Skeletal muscle tissue (tissue), 4 donors: ENCODE data around the gene TIMM29. TPM values are rescaled to one million over a fixed set of nuclear protein-coding genes. Genes with fewer than 3 reads are reported as not detected.

ENCODE experiments used
- H3K27ac ChIP-seq: one replicate; pipeline ENCODE4 v1.7.0; 2013; ENCODE audit warnings: mild to moderate bottlenecking, low read depth, low read length, inconsistent platforms
- H3K27me3 ChIP-seq, 3 donors: one replicate each; pipeline ENCODE4 v1.7.0; 2013; ENCODE audit warnings: low read length in 3 of 3; ENCODE audit not compliant: control insufficient read depth in 3 of 3, insufficient read depth in 3 of 3
- H3K36me3 ChIP-seq, 3 donors: one replicate each; pipeline ENCODE4 v1.7.0; 2013; ENCODE audit warnings: low read length in 3 of 3; ENCODE audit not compliant: control insufficient read depth in 3 of 3, insufficient read depth in 3 of 3
- H3K4me1 ChIP-seq, 3 donors: one replicate each; pipeline ENCODE4 v1.7.0; 2013; ENCODE audit warnings: low read length in 3 of 3, mild to moderate bottlenecking in 3 of 3; ENCODE audit not compliant: control insufficient read depth in 3 of 3, insufficient read depth in 3 of 3
- H3K4me3 ChIP-seq, 3 donors: one replicate each; pipeline ENCODE4 v1.7.0; 2013; ENCODE audit warnings: low read length in 3 of 3
- H3K9ac ChIP-seq, 3 donors: one replicate each; pipeline ENCODE4 v1.7.0; 2013; ENCODE audit warnings: low read length in 3 of 3, mild to moderate bottlenecking in 3 of 3, moderate library complexity in 2 of 3, low read depth in 1 of 3
- H3K9me3 ChIP-seq, 3 donors: one replicate each; pipeline ENCODE4 v1.7.0; 2013; ENCODE audit warnings: low read length in 3 of 3; ENCODE audit not compliant: control insufficient read depth in 3 of 3
- total RNA-seq: library from RNA; depleted of rRNA; stranded (reverse); fragments of >200 nt; gene quantifications from one replicate; pipeline ENCODE4 v1.2.3, GENCODE V29; 2014
- donor health status: Osteomylitis.

The TIMM29 gene
- total RNA-seq, 1 donor from 2014 or later, result 25.6 TPM

GRCh38 chr19:10920288-10920655 lies 8.3 kb upstream of the TIMM29 start:
- Histone ChIP-seq H3K27me3 (no peaks in the 10 kb centered on the region), H3K9ac (peak overlapping the region in 1 of 3 donors; percentile 68), H3K27ac (peak overlapping the region; percentile 20), H3K36me3 (peaks cover 46 to 67% (median 58%) of the 10 kb centered on the region in 3 donors), H3K4me1 (peaks cover 19 to 64% (median 47%) of the 10 kb centered on the region in 3 donors), H3K4me3 (no peak overlapping the region), H3K9me3 (no peaks in the 10 kb centered on the region)

- Histone ChIP-seq H3K27ac (peak overlapping the region; percentile 3), H3K36me3 (peaks cover 46 to 67% (median 59%) of the 10 kb centered on the region in 3 donors), H3K4me3 (no peak overlapping the region), H3K4me1 (peaks cover 19 to 63% (median 46%) of the 10 kb centered on the region in 3 donors), H3K27me3 (no peaks in the 10 kb centered on the region), H3K9ac (peak overlapping the region in 1 of 3 donors; percentile 25), H3K9me3 (no peaks in the 10 kb centered on the region)
Measured at GRCh38 chr19:10920781-10921180, 7.8 kb upstream of the TIMM29 start.

GRCh38 chr19:10921199-10921909 lies 7.3 kb upstream of the TIMM29 start:
- no peaks in the 10 kb centered on the region for H3K9me3 ChIP-seq
- H3K9ac ChIP-seq, result no peak overlapping the region
- H3K4me1 ChIP-seq, result peaks cover 18 to 57% (median 45%) of the 10 kb centered on the region in 3 donors
- H3K27ac ChIP-seq, result peak overlapping the region; percentile 3
- no peaks in the 10 kb centered on the region for H3K27me3 ChIP-seq
- no peak overlapping the region for H3K4me3 ChIP-seq
- H3K36me3 ChIP-seq, result peaks cover 44 to 62% (median 54%) of the 10 kb centered on the region in 3 donors

- peaks cover 18 to 56% (median 45%) of the 10 kb centered on the region in 3 donors for H3K4me1 ChIP-seq
- H3K27me3 ChIP-seq, result no peaks in the 10 kb centered on the region
- H3K4me3 ChIP-seq, result no peak overlapping the region
- H3K9me3 ChIP-seq, result no peaks in the 10 kb centered on the region
- peak overlapping the region in 1 of 3 donors; percentile 25 for H3K9ac ChIP-seq
- H3K36me3 ChIP-seq, result peaks cover 41 to 56% (median 49%) of the 10 kb centered on the region in 3 donors
- peak overlapping the region; percentile 3 for H3K27ac ChIP-seq
Measured at GRCh38 chr19:10921910-10922637, 6.5 kb upstream of the TIMM29 start.

GRCh38 chr19:10922638-10923014 lies 6.0 kb upstream of the TIMM29 start:
- Histone ChIP-seq H3K4me3 (no peak overlapping the region), H3K36me3 (peaks cover 41 to 61% (median 49%) of the 10 kb centered on the region in 3 donors), H3K27ac (no peak overlapping the region)

GRCh38 chr19:10923260-10924112 lies 5.1 kb upstream of the TIMM29 start:
- H3K4me3 ChIP-seq, result no peak overlapping the region
- no peaks in the 10 kb centered on the region for H3K27me3 ChIP-seq
- peaks cover 26 to 66% (median 55%) of the 10 kb centered on the region in 3 donors for H3K4me1 ChIP-seq
- H3K36me3 ChIP-seq, result peaks cover 34 to 54% (median 47%) of the 10 kb centered on the region in 3 donors
- no peak overlapping the region for H3K27ac ChIP-seq
- H3K9ac ChIP-seq, result peak overlapping the region in 1 of 3 donors; percentile 45
- H3K9me3 ChIP-seq, result no peaks in the 10 kb centered on the region

More at GRCh38 chr19:10922638-10923014, 6.0 kb upstream of the TIMM29 start:
- Histone ChIP-seq H3K27me3 (no peaks in the 10 kb centered on the region), H3K4me1 (peaks cover 22 to 62% (median 50%) of the 10 kb centered on the region in 3 donors), H3K9me3 (no peaks in the 10 kb centered on the region), H3K9ac (peak overlapping the region in 1 of 3 donors; percentile 40)

GRCh38 chr19:10924597-10924996 lies 4.0 kb upstream of the TIMM29 start:
- peaks cover 26 to 61% (median 51%) of the 10 kb centered on the region in 3 donors for H3K4me1 ChIP-seq
- peak overlapping the region in 1 of 3 donors; percentile 50 for H3K9ac ChIP-seq
- no peak overlapping the region for H3K4me3 ChIP-seq
- H3K27ac ChIP-seq, result no peak overlapping the region
- no peaks in the 10 kb centered on the region for H3K9me3 ChIP-seq
- H3K36me3 ChIP-seq, result peaks cover 24 to 43% (median 41%) of the 10 kb centered on the region in 3 donors
- H3K27me3 ChIP-seq, result no peaks in the 10 kb centered on the region

GRCh38 chr19:10927730-10928562 lies 665 bp upstream of the TIMM29 start:
- Histone ChIP-seq H3K4me1 (peaks cover 27 to 54% (median 44%) of the 10 kb centered on the region in 3 donors), H3K4me3 (peak overlapping the region; percentile 79 to 95 (median 92)), H3K27me3 (no peaks in the 10 kb centered on the region), H3K9me3 (no peaks in the 10 kb centered on the region), H3K27ac (peak overlapping the region; percentile 78), H3K9ac (peak overlapping the region; percentile 81 to 92 (median 83)), H3K36me3 (peaks cover 16 to 34% (median 22%) of the 10 kb centered on the region in 3 donors)

- peak overlapping the region; percentile 79 to 95 (median 92) for H3K4me3 ChIP-seq
- H3K27ac ChIP-seq, result no peak overlapping the region
- no peaks in the 10 kb centered on the region for H3K9me3 ChIP-seq
- H3K4me1 ChIP-seq, result peaks cover 23 to 39% (median 35%) of the 10 kb centered on the region in 3 donors
- no peaks in the 10 kb centered on the region for H3K27me3 ChIP-seq
- peak overlapping the region; percentile 72 to 92 (median 81) for H3K9ac ChIP-seq
- H3K36me3 ChIP-seq, result peaks cover 5 to 23% (median 10%) of the 10 kb centered on the region in 3 donors
Measured at GRCh38 chr19:10929402-10929794, 787 bp downstream of the TIMM29 start.
